Measurements from ENCODE around the gene AKT1S1. TPM values are rescaled to one million over a fixed set of nuclear protein-coding genes. Genes with fewer than 3 reads are reported as not detected.

The AKT1S1 gene
- total and polyA plus RNA-seq, 2 donors (not counting 3 experiments of a cell fraction or from before 2014, with no cell fraction given), result 64.2 to 68.3 TPM

- dilution Hi-C loops (cut with MboI; ENCODE audit: extremely low pct_ligation_motif_present, low sequenced_read_pairs), result no loop called here
- peaks cover 26% of the 10 kb centered on the region for H3K79me2 ChIP-seq (ENCODE audit: control insufficient read depth, insufficient read depth, low read length)
- intact Hi-C loops (cut with micrococcal nuclease), result no loop called here
- H2AFZ ChIP-seq (ENCODE audit: low read depth, low read length), result no peak overlapping the region
- no peaks in the 10 kb centered on the region for H4K20me1 ChIP-seq (replicated peaks; ENCODE audit: control insufficient read depth, extremely low read depth, insufficient read depth, low read length)
- H3K4me3 ChIP-seq (replicated peaks in 1 of 3; ENCODE audit: insufficient read depth in 1 of 3, low read depth in 1 of 3, low read length in 3 of 3), result no peak overlapping the region
- no peaks in the 10 kb centered on the region for H3K27me3 ChIP-seq (ENCODE audit: control insufficient read depth in 2 of 2, insufficient read depth in 2 of 2, low read length in 2 of 2)
- H3K9ac ChIP-seq (replicated peaks; ENCODE audit: extremely low read depth, insufficient read depth, low read length), result no peak overlapping the region
- no peaks in the 10 kb centered on the region for H3K9me1 ChIP-seq (replicated peaks; ENCODE audit: control insufficient read depth, extremely low read depth, insufficient read depth, low read length)
- no peak overlapping the region for H3K4me2 ChIP-seq (ENCODE audit: insufficient read depth, low read length)
- no peak for TF ChIP-seq FOS (IDR thresholded peaks at IDR 0.05; ENCODE audit: borderline replicate concordance, insufficient read depth, low read length)
- no peak for TF ChIP-seq POLR2AphosphoS5 (IDR thresholded peaks at IDR 0.05; ENCODE audit: insufficient read depth, low read depth, low read length)
- no peak for TF ChIP-seq JUN (IDR thresholded peaks at IDR 0.05; ENCODE audit: borderline replicate concordance, insufficient read depth, insufficient read length, low read depth)
- no peak for TF ChIP-seq POLR2A (IDR thresholded peaks at IDR 0.05; ENCODE audit: low read depth, low read length)
- TF ChIP-seq MAX (IDR thresholded peaks at IDR 0.05; ENCODE audit: insufficient read depth, insufficient read length), result no peak
- no peak for TF ChIP-seq CTCF (IDR thresholded peaks at IDR 0.05; ENCODE audit: extremely low read depth in 1 of 2, insufficient read depth in 1 of 2, low read depth in 1 of 2, low read length in 2 of 2)
- TF ChIP-seq MYC (IDR thresholded peaks at IDR 0.05; ENCODE audit: low read depth, low read length), result no peak
- TF ChIP-seq GATA2 (IDR thresholded peaks at IDR 0.05; ENCODE audit: insufficient read depth, insufficient read length, low read depth, low read length), result no peak
- TF ChIP-seq EZH2 (IDR thresholded peaks at IDR 0.05; ENCODE audit: borderline replicate concordance, low read depth, low read length, severe bottlenecking), result no peak
- no peak for FAIRE-seq
- H3K36me3 ChIP-seq (ENCODE audit: control insufficient read depth in 2 of 2, extremely low read depth in 1 of 2, insufficient read depth in 2 of 2, low read length in 2 of 2), result peaks cover 15 to 54% of the 10 kb centered on the region in 2 experiments
- ChIA-PET CTCF (no interaction called here), POLR2A (no interaction called here)
- peaks cover 20% of the 10 kb centered on the region for H3K4me1 ChIP-seq (ENCODE audit: control insufficient read depth, extremely low read depth, insufficient read depth, low read length)
- H3K9me3 ChIP-seq (replicated peaks; ENCODE audit: control insufficient read depth, insufficient read depth, low read length), result no peaks in the 10 kb centered on the region
- DNase-seq (ENCODE audit: low read depth, low spot score), result no peak
- no TSS peak for BruUV-seq (replicated peaks)
- no peak overlapping the region for H3K27ac ChIP-seq (ENCODE audit: insufficient read depth, low read depth, low read length)
Measured at GRCh38 chr19:49861541-49862378, 15.4 kb downstream of the AKT1S1 start.

Measured in endothelial cell of umbilical vein (primary cell).